ENCODE measurements around the gene PMVK.
A peak's percentile ranks its signal among the peaks of the same experiment; 100 is the strongest.
"Not testable (repeated sequence)": the region's sequence is repeated elsewhere in the genome, so short reads cannot be mapped to it uniquely, and the experiment has no call there.

Gene PMVK

GRCh38 chr1:154936555-154937084 is at the start of gene PMVK:
TSS of gene PMVK (minus strand) at chr1:154936719. CDS start at chr1:154936685, 34 bp downstream.
- DNase-seq (ENCODE audit: low read depth): peak; percentile 93

GRCh38 chr1:154983776-154984466 is 47.4 kb upstream of the PMVK start:
- DNase-seq (ENCODE audit: low read depth): no peak

DNA sequence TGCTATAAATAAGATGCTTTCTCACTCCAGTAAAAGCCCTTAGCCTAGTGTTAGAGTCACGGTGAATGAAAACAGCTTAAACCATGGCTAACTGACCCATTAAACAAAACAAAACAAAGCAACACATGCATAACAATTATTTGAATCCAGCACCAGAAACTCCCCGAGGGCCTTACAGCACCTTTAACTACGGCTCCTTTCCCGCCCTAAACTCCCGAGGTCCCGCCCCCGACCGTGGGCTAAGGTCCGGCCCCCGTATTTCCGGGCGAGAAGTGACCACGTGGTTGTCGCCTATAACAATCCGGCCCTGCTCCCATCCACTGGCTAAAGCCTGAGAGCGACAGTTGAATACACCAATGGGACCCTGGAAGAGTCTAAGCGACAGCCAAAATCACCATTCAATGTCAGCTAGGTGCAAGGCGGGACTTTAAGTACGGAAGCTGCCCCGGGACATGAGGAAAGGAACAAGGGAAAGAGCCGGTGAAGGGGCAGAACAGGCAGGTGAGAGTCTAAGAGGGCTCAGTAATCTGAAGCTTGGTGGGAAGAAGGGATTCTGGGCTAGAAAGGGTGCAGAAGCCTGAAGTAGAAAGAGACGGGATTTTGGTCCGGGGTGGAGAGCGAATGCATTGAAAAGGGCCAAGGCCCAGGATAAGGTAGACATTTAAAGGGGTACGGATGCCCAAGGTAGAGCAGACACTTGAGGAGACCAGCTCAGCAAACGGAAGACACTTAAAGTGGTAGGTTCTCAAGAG is 46.6 kb upstream of the PMVK start, which contains the start of gene FLAD1:
Gene FLAD1, plus strand, starts transcription at position 448 of the 752 bp plus-strand sequence. CDS start 351 bp downstream, outside the sequence.
- peak; percentile 93 for DNase-seq (ENCODE audit: low read depth)

DNA sequence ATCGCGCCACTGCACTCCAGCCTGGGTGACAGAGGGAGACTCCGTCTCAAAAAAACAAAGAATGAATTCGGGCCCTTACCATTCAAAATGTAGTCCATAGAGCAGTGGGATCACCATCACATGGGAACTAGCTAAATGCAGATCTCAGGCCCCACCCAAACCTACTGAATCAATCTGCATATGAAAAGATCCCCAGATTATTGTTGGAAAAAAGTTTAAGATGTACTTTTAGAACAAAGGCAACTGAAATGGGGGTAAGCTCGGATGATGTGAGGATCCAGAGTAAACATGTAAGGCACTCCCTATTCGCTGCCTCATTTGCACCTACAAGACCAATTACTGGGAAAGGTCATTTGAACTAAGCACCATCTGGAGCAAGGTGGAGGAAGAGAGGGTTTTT is 45.8 kb upstream of the PMVK start:
- no peak for DNase-seq (ENCODE audit: low read depth)

GRCh38 chr1:154978360-154978759 is 41.8 kb upstream of the PMVK start:
- DNase-seq (ENCODE audit: low read depth): no peak

GRCh38 chr1:154977762-154978161 is 41.2 kb upstream of the PMVK start:
- DNase-seq (ENCODE audit: low read depth): not testable (repeated sequence)

- peak; percentile 49 for DNase-seq (ENCODE audit: low read depth)
Measured at GRCh38 chr1:154975409-154976059, 39.0 kb upstream of the PMVK start.

DNA sequence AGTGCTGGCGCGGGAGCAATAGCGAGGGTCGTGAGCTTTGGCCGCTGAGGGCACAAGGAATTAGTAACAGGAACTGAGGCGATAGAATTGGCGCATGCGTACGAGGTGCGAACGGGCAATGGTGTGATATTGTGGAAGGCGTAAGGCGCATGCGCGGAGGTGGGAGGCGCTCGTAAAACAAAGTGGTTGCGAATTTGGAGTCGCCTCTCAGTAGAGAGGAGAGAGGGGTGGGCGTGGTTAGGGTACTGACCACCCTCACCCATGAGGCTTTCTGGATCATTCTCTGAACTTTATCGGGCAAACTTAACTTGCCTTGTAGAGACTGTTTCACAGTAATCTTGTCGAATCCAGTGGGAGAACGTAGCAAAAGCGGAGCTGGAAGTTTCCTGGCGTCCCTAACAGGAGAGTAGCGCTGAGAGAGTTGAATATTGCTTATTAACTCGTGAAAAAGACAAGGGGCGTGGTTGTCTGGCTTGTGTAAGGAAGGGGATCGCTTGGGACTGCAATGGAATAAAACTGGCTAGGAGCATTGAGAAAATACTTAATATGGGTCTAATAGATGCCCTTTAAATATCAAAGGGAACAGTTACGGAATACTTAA is 38.4 kb upstream of the PMVK start:
- peak; percentile 92 for DNase-seq (ENCODE audit: low read depth)

DNA sequence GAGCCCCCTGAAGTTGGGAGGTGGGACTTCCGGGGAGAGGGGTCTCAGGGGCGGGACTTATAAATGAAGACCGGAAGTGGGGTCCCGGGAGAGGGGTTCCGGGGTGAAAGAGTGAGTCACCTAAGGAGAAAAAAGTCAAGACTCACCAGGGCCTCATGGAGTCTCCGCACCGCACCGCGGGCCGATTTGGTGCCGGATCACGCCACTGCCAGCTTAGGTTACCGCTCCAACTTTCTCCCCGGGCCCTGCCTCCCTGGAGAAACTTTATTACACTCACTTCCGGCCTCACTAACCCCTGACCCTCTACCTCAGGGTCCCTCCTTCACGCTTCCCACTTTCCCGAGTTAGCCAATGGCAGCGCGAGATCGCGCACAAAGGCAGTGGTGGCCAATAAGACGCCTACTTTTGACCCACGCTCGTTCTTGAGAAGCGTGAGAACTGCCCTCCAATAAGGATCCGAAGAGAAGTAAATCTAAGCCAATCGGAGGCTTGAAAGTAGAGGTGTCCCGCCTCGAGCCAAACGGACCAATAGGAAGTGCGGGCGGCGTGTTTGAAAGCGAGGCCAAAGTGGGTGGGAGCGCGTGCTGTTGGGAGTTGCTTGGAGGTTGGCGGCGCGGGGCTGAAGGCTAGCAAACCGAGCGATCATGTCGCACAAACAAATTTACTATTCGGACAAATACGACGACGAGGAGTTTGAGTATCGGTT is 37.7 kb upstream of the PMVK start, which contains the start of gene CKS1B:
Gene CKS1B, plus strand, starts transcription at position 580 of the 706 bp plus-strand sequence. Its CDS starts 65 bp downstream, at position 645.
- peak; percentile 88 for DNase-seq (ENCODE audit: low read depth)

DNA sequence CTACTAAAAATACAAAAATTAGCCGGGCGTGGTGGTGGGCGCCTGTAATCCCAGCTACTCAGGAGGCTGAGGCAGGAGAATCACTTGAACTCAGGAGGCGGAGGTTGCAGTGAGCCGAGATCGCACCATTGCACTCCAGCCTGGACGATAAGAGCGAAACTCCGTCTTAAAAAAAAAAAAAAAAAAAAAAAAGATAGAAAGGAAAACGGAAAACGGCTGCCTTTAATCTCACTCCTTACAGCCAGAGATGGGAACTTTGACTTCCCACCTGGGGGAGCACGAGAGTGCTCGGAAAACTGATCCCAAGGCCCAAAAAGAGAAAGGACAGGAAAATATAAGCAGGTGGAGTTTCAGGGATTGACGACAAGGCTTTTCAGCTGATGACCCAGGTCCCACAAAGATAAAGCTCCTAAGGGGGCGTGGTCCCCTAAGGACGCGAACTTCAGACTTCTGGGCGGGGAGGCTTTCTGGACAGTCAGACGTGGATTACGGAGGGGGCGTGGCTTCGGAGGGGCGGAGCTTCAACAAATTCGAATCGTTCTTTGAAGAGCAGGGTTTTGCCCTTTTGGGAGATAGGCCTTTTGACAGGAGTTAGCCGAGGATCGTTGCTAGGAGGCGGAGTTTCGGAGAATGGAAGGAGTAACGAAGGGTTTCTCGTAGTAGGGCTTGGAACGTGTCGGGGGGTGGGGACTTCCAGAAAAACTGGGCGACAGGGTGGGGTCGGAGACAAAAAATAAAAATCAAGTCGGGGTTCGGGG is 37.0 kb upstream of the PMVK start:
- peak; percentile 87 for DNase-seq (ENCODE audit: low read depth)

DNA sequence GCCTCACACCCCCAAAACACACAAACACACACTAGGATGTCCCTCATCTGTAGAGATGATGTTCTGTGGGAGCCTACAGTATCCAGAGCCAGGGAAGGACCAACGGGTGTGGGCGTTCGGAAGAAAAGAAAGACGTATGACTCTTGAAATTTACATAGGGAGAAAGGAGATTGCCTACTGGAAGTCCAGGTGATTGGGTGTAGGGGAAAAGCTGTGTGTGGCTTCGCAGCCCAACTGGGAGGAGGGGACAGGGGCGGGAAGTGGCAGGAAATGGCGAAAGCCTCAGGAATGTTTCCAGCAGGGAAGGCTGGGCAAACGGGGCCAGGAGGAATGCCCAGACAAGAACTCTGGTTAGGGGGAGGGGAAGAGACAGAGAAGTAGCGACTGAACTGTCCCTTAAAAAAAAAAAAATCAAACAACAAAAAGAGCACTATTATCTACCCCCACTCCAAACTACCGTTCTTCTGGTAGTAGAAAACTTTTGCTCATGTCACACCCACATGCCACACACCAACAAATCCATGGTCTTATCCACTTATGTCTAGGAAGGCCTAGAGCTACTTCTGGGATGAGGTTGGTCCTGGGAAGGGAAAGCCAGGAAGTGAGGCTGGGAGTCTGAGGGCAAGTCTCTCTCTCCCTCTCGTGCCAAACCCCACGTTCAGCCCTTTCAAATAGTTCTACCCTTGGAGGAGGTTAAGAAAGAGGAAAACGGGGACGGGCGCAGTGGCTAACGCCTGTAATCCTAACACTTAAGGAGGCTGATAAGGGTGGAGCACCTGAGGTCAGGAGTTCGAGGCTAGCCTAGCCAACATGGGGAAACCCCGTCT is 36.2 kb upstream of the PMVK start:
- no peak for DNase-seq (ENCODE audit: low read depth)

- no peak for DNase-seq (ENCODE audit: low read depth)
Measured at GRCh38 chr1:154972213-154972516, 35.6 kb upstream of the PMVK start.

- DNase-seq (ENCODE audit: low read depth): no peak
Measured at GRCh38 chr1:154971341-154971998, 35.0 kb upstream of the PMVK start.

DNA sequence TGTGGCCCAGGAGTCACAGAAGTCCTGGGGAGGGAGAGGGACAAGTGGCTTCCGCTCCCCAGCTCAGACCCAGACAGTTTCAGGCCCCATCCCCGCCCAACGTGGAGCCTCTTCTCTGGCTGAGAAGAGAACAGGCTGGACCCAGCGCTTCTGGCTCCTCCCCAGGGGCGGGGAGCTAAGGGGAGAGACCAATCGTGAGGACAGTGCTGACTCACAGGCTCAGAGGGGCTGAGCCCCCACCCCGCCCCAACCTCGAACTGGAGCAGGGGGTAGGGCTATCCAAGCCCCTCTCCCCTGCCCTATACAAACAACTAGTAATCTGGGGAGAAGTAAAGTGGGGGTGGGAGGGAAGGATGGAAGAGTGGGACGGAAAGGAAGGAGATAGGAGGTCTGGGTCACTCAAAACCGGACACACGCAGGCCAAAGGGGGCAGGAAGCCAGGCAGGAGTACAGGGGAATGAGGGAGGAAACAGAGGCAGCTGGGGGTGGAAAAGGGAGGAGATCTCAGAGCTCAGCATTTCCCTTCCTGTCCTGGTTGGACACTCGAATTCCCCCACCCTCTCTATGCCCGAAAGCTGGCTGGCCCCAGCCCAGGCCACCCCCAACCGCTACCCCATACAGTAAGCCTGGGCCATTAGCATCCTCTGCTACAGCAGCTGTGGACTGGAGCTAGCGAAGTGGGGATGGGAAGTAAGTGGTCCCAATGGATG is 34.3 kb upstream of the PMVK start, which contains the start of gene SHC1:
Gene SHC1, minus strand, starts transcription at position 117 of the 710 bp plus-strand sequence. CDS start 221 bp downstream, outside the sequence.
- DNase-seq (ENCODE audit: low read depth): no peak

- no peak for DNase-seq (ENCODE audit: low read depth)
Measured at GRCh38 chr1:154969860-154970452, 33.4 kb upstream of the PMVK start.

GRCh38 chr1:154969246-154969645 is 32.7 kb upstream of the PMVK start:
- DNase-seq (ENCODE audit: low read depth): no peak

GRCh38 chr1:154968731-154969130 is 32.2 kb upstream of the PMVK start:
- no peak for DNase-seq (ENCODE audit: low read depth)

GRCh38 chr1:154967331-154967950 is 30.9 kb upstream of the PMVK start:
- DNase-seq (ENCODE audit: low read depth): no peak

Measured in activated gamma-delta T cell treated with anti-CD3 and anti-CD28 coated beads, Interleukin-2, amount 50 U/mL, for 16 hours (primary cell).